ENCODE results near the gene OGA. TPM values are rescaled to one million over a fixed set of nuclear protein-coding genes. Genes with fewer than 3 reads are reported as not detected.

The OGA gene
- total and polyA plus RNA-seq, 2 experiments from 2014 or later: 46.1 to 76.8 TPM

DNA sequence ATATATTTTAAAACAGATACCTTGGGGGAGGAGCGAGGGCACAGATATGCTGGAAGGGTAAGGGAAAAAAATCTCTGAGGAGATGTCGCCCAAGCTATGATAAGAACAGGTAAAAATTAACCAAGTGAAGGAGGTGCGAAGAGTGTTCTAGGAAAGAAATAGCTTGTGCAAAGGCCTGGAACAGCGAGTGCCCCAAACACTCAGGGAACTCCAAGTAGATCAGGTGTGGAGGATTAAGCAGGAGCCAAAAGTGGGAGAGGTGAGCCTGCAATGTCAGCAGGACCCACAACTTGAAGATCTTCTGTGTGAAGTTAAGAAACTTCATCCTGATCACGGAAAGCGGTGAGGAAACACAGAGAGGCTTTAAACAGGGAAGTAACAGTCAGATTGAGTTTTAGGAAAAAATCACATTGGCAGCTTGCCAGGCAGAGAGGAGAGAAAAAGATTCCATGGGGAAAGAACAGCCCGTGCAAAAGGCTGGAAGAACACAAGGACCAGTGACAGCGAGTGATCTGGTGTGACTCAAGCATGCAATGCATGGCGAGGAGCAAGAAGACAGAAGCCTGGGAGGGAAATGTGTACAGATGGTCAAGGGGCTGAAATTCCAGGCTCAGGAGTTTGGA lies 73.1 kb downstream of the OGA start:
- peak; percentile 43 for DNase-seq (ENCODE audit: low spot score)
- Histone ChIP-seq H3K27ac (peak overlapping the region; percentile 46), H3K36me3 (replicated peaks; ENCODE audit: insufficient read depth, low read depth) (no peaks in the 10 kb centered on the region), H3K4me3 (no peak overlapping the region), H3K9me3 (ENCODE audit: low read depth) (no peaks in the 10 kb centered on the region), H2AFZ (no peak overlapping the region), H3K79me2 (no peaks in the 10 kb centered on the region), H3K4me1 (ENCODE audit: insufficient read depth) (peaks cover 11% of the 10 kb centered on the region), H3K27me3 (no peaks in the 10 kb centered on the region), H3K4me2 (peak overlapping the region; percentile 50), H4K20me1 (ENCODE audit: insufficient read depth, poor library complexity, severe bottlenecking) (no peaks in the 10 kb centered on the region), H3K9me2 (replicated peaks; ENCODE audit: insufficient read depth) (no peaks in the 10 kb centered on the region)
- TF ChIP-seq, protein P1, sequence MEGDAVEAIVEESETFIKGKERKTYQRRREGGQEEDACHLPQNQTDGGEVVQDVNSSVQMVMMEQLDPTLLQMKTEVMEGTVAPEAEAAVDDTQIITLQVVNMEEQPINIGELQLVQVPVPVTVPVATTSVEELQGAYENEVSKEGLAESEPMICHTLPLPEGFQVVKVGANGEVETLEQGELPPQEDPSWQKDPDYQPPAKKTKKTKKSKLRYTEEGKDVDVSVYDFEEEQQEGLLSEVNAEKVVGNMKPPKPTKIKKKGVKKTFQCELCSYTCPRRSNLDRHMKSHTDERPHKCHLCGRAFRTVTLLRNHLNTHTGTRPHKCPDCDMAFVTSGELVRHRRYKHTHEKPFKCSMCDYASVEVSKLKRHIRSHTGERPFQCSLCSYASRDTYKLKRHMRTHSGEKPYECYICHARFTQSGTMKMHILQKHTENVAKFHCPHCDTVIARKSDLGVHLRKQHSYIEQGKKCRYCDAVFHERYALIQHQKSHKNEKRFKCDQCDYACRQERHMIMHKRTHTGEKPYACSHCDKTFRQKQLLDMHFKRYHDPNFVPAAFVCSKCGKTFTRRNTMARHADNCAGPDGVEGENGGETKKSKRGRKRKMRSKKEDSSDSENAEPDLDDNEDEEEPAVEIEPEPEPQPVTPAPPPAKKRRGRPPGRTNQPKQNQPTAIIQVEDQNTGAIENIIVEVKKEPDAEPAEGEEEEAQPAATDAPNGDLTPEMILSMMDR (IDR thresholded peaks at IDR 0.05; ENCODE audit: poor library complexity): no peak
- no peak for TF ChIP-seq EZH2phosphoT487 (IDR thresholded peaks at IDR 0.05; ENCODE audit: low read depth, severe bottlenecking, unreplicated experiment)
- no peak for TF ChIP-seq EZH2 (IDR thresholded peaks at IDR 0.05; ENCODE audit: borderline replicate concordance)
- 65% methylated on average over 9 of the region's 9 CpGs for WGBS (ENCODE audit: low lambda C conversion rate, missing lambda C conversion rate)

GRCh38 chr10:101744267-101744666 lies 74.0 kb downstream of the OGA start:
- Histone ChIP-seq H3K4me1 (ENCODE audit: insufficient read depth) (peaks cover 11% of the 10 kb centered on the region), H3K9me3 (ENCODE audit: low read depth) (no peaks in the 10 kb centered on the region), H3K27me3 (no peaks in the 10 kb centered on the region), H2AFZ (no peak overlapping the region), H3K9me2 (replicated peaks; ENCODE audit: insufficient read depth) (no peaks in the 10 kb centered on the region), H3K4me3 (no peak overlapping the region), H3K4me2 (no peak overlapping the region), H3K36me3 (replicated peaks; ENCODE audit: insufficient read depth, low read depth) (no peaks in the 10 kb centered on the region), H3K79me2 (no peaks in the 10 kb centered on the region), H4K20me1 (ENCODE audit: insufficient read depth, poor library complexity, severe bottlenecking) (no peaks in the 10 kb centered on the region), H3K27ac (no peak overlapping the region)
- no peak for DNase-seq (ENCODE audit: low spot score)
- TF ChIP-seq, protein P1 (IDR thresholded peaks at IDR 0.05; ENCODE audit: poor library complexity): no peak
- TF ChIP-seq EZH2phosphoT487 (IDR thresholded peaks at IDR 0.05; ENCODE audit: low read depth, severe bottlenecking, unreplicated experiment) (no peak), EZH2 (IDR thresholded peaks at IDR 0.05; ENCODE audit: borderline replicate concordance) (no peak)
- 90% methylated on average over 3 of the region's 3 CpGs for WGBS (ENCODE audit: low lambda C conversion rate, missing lambda C conversion rate)

DNA sequence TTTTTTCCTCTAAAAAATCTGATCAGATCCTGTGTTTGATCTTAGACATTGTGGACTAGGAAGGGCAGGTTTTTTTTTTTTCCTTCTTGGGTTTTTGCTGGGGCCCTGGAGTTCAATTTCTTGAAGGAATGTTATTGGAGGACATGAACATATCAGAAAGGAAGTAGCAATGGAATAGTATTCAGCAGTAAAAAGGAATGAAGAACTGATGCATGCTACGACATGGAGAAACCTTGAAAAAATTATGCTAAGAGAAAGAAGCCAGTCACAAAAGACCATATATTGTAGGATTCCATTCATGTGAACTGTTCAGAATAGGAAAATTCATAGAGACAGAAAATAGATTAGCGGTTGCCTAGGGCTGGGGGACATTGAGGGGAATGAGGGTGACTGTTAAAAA lies 76.3 kb downstream of the OGA start:
- no peaks in the 10 kb centered on the region for H3K27me3 ChIP-seq
- no peak overlapping the region for H2AFZ ChIP-seq
- no peak for DNase-seq (ENCODE audit: low spot score)
- H3K4me2 ChIP-seq: no peak overlapping the region
- H3K79me2 ChIP-seq: no peaks in the 10 kb centered on the region
- TF ChIP-seq, protein P1 (IDR thresholded peaks at IDR 0.05; ENCODE audit: poor library complexity): no peak
- no peak for TF ChIP-seq EZH2 (IDR thresholded peaks at IDR 0.05; ENCODE audit: borderline replicate concordance)
- no peak for TF ChIP-seq EZH2phosphoT487 (IDR thresholded peaks at IDR 0.05; ENCODE audit: low read depth, severe bottlenecking, unreplicated experiment)
- H3K9me3 ChIP-seq (ENCODE audit: low read depth): no peaks in the 10 kb centered on the region
- H3K27ac ChIP-seq: no peak overlapping the region
- H4K20me1 ChIP-seq (ENCODE audit: insufficient read depth, poor library complexity, severe bottlenecking): no peaks in the 10 kb centered on the region
- H3K4me1 ChIP-seq (ENCODE audit: insufficient read depth): peaks cover 11% of the 10 kb centered on the region
- H3K36me3 ChIP-seq (replicated peaks; ENCODE audit: insufficient read depth, low read depth): no peaks in the 10 kb centered on the region
- H3K9me2 ChIP-seq (replicated peaks; ENCODE audit: insufficient read depth): no peaks in the 10 kb centered on the region
- H3K4me3 ChIP-seq: no peak overlapping the region
- WGBS (ENCODE audit: low lambda C conversion rate, missing lambda C conversion rate): 53% methylated on average over 2 of the region's 2 CpGs
